GM21360 (cell line): ENCODE results near the gene TMEM158.
A peak's percentile ranks its signal among the peaks of the same experiment; 100 is the strongest.

Experiments
- ATAC-seq: cut with Tn5 transposase; IDR thresholded peaks from one replicate; pipeline ENCODE4 v1.9.1; 2021; ENCODE audit warnings: mild to moderate bottlenecking, moderate library complexity; ENCODE audit not compliant: unreplicated experiment

TMEM158 gene

GRCh38 chr3:45226206-45226915, at the start of gene TMEM158:
Gene TMEM158 (minus strand): TSS chr3:45226287. CDS start chr3:45226027, 260 bp downstream.
- peak; percentile 71 for ATAC-seq

DNA sequence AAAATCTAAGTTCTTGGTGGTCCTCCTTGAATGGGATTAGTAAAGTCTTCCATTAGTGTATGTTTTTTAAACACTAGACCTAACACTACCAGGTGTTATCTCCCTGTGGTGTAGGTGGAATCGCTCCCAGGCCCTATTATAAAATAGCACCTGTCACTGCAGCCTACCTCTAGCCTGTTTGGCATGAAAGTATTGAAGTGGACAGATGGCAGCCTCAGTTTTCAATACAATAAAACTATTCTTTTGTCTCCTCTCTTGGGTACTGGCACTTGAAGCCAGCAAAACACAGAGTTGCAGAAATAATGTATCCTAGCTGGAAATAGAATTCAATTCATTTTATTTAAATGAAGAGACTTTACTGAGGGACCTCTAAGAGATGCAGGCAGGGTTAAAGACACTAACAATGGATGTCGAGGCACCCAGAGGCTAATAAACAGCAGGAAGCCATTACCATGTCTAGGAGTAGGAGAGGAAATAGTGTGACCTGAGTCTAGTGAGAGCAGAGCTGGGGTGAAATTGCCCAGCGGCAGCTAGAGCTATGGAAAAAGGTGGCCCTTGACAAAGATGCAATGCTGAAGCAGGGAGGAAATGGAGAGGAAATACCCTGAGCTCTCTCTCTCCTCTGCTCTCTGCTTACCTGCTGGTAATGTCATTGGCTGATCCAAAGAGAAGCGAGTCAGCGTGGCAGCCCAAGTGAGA, 49.1 kb upstream of the TMEM158 start:
- no peak for ATAC-seq

GRCh38 chr3:45273681-45274515, 47.8 kb upstream of the TMEM158 start:
- no peak for ATAC-seq

DNA sequence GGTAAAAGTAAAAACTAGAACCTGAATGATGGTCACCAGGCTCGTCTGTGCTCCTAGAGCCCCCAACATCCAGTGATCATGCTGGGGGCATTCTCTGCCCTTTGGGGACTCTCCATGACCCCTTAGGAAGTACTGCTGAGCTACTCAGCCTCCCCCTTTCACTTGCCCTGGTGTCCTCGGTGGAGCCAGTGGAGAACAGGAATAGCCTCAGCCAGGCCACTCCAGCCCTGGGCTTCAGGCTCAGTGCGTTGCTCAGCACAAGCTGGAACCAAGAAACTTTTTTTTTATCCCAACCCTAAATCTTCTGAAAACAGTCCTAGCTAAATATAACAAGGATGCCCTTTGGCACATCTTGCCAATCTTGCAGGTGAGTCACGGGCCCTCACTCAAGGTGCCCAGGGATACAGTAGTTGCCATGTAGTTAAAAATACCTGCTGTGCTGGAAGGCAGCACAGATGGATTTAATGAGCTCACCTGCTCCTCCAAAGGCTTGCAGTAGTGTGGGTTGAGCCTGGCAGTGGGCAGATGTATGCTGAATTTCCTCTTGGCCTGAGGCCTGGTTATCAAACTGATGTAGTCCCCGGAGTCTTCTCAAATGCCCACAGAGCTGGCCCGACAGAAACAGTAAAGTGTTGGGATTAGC, 46.9 kb upstream of the TMEM158 start:
- no peak for ATAC-seq

- ATAC-seq = no peak
These were observed 46.1 kb upstream of the TMEM158 start for GRCh38 chr3:45272032-45272810.

GRCh38 chr3:45269952-45270351, 43.9 kb upstream of the TMEM158 start:
- ATAC-seq = no peak

- ATAC-seq = no peak
These were observed 41.0 kb upstream of the TMEM158 start for GRCh38 chr3:45267097-45267496.

GRCh38 chr3:45261333-45262110, 35.4 kb upstream of the TMEM158 start:
- no peak for ATAC-seq

GRCh38 chr3:45259133-45259532, 33.0 kb upstream of the TMEM158 start:
- ATAC-seq = no peak

DNA sequence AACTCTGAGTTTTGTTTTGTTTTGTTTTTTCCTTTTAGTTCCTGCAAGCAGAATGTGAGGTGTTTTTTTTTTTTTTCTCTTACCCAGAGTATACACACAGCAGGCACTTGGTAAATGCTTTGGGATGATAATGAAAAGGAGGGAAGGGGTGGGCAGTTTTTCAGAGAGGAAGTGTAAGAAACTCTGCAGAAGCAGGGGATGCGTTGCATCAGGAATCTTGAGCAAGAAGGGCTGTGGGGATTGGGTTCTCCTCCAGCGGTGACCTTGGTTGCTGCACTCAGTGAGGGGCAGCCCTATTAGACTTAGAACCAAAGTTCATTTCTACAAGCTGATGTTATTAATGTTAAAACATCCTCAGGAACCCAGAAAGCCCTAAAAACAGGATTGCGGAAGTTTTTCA, 32.2 kb upstream of the TMEM158 start:
- no peak for ATAC-seq

GRCh38 chr3:45253316-45253715, 27.2 kb upstream of the TMEM158 start:
- ATAC-seq = no peak

DNA sequence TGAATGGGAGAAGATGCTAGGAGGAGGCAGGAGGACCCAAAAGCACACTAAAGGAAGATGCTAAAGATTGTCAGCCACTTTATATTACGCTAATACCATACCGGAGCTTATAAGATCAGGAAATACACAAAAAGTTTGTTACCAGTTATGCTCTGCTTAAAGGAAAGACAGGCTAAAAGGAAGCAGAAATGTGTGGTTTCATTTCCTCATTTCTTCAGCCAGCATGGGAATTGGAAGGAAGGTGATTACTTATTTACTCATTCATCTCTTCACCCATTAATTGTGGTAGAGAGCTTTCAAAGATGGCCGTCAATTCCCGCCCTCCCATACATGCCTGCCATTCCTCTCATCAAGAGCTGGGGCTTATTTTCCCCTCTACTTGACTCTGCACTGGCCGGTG, 26.7 kb upstream of the TMEM158 start:
- ATAC-seq = no peak

DNA sequence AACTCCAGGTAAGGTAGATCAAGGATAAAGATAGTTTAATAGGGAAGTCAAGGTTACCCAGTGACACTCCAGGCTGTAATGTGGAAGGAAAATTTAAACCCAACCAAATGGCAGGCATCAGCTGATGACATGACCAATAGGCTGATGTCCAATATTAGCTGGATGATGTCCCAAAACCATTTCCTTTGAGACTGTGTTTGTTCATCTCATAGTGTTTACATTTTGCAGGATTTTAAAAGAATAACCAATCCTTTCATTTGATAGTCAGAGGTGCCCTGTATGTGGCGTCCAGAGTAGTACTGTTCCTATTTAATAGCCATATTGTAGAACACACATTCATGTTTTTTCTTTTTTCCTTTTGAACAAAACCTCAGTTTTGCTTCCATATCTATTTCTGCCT, 23.3 kb upstream of the TMEM158 start:
- ATAC-seq = no peak

DNA sequence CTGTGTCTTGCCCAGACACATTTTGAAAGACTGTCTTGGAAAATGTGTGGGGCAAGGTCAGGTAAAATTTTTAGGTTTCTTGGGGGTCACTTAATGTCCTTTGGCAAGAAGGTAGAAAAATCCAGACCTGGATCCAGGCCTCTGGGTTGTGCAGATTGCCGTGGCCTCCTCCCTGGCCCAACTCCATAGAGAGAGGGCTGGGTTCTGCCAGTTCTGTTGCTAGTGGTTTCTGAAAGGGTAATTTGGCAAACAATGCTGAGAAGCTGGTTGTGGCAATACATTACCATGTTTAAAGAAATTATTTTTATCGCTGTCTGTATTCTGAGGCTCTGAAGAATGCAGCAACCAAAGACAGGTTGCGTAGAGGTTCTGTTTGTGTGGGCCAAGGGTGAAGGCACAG, 20.2 kb upstream of the TMEM158 start:
- no peak for ATAC-seq

DNA sequence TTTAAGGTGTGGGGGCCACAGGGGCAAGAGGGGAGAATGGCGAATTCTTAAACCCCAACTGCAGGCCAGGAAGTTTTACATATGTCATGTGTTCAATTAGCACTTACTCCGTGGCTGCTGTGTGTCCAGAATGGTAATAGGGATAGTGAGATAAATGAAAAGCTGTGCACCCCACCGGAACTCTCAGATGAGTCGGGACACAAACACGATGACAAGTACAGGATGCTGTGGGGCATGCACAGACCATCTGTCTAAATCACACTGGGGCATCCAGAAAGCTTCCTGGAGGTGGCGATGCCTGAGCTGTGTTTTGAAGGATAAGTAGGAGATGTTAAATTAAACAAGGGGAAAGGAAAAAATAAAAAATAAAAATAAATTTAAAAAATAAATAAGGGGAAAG, 18.3 kb upstream of the TMEM158 start:
- no peak for ATAC-seq

DNA sequence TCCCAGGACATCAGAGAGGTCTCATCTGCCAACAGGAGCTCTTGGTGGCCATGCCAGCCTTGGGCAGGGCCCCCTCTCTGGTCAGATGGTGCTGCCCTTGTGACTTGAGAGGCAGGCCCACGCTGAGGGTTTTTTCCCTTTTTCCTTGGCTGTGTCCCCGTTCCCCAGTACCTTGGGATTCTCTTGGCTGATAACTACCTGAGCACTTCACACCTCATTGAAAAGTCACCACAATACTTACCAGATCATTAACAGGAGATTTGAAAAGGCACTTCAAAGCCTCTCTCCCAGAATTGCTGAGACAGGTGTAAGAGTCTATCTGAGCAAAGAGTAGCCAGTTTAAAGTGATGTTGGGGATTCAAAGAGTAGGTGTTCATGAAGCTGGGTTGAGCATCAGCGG, 15.1 kb upstream of the TMEM158 start:
- ATAC-seq = no peak

DNA sequence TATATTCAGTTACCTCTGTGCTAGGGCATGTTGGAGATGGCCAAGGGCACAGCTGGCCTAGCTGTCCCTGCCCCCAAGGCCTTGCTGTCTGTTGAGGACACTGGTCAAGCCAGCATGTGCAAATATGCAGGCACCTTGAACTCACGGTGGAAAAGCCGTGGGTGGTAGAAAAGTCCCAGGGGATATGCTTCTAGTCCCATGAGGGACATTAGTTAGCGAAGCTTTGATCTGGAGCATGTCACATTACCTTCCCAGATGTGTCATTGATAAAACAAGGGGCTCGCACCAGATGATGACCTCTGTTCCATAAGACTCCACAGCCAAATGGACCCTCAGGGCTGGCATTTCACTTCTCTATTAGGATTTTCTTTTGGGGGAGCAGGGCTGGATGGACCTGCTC, 14.2 kb upstream of the TMEM158 start:
- no peak for ATAC-seq

- ATAC-seq = no peak
These were observed 13.2 kb upstream of the TMEM158 start for GRCh38 chr3:45239254-45239653.

DNA sequence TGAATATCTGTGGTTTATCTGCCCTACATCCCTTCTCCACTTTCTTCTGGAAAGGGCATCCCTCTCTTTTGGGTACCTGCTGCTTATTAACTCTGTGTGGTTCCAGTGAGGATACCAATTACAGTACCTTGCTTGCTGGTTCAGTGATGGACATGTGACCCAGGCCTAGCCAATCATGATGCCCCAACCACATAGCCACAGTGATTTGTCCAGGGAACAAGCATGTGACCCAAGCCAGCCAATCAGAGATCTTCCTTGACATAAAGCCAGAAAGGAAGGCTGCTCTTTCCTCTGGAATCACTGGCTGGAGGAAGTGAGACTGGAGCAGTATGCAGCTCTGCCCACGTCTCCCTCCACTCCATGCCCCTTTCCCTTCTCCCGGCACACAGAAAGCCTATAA, 10.9 kb upstream of the TMEM158 start:
- ATAC-seq = no peak

DNA sequence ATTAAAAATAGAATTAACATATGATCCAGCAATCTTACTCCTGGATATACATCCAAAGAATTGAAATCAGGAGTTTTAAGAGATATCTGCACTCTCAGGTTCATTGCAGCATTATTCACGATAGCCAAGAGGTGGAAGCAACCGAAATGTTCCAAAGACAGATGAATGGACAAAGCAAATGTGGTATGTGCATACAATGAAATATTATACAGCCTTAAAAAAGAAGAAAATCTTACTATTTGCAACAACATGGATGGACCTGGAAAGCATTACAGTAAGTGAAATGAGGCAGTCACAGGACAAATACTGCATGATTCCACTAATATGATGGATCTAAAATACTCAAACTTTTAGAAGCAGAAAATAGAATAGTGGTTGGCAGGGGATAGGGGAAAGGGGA, 9.3 kb upstream of the TMEM158 start:
- no peak for ATAC-seq
